PC-9 (cell line): Measurements from ENCODE around the gene PNKD.

Experiments
- CTCF ChIP-seq: fragments of 200-600 bp; sonication (generic); conservative IDR thresholded peaks from 2 replicates; pipeline ENCODE4 v1.6.1; 2017; ENCODE audit warnings: mixed run types, antibody characterized with exemption, mild to moderate bottlenecking, moderate library complexity
- EZH2 ChIP-seq: fragments of 200-600 bp; sonication (generic); IDR thresholded peaks from 2 replicates; pipeline ENCODE4 v1.8.0; 2017; ENCODE audit warnings: antibody characterized with exemption, low read depth

GRCh38 chr2:218277921-218278320 lies 7.6 kb downstream of the PNKD start:
- TF ChIP-seq CTCF: no peak
- TF ChIP-seq EZH2: no peak
